ENCODE measurements around the gene PDCD2L. TPM values are rescaled to one million over a fixed set of nuclear protein-coding genes. Genes with fewer than 3 reads are reported as not detected.
"Not testable (repeated sequence)": the region's sequence is repeated elsewhere in the genome, so short reads cannot be mapped to it uniquely, and the experiment has no call there.

PDCD2L gene
- polyA plus RNA-seq, 2 donors = 6.9 to 10.9 TPM

- 37 to 39% methylated on average over 6 of the region's 6 CpGs for WGBS, 2 donors
- Histone ChIP-seq H3K36me3 (ENCODE audit: control insufficient read depth in 2 of 2, insufficient read depth in 2 of 2, low read length in 1 of 2) (peaks cover 0 to 9% of the 10 kb centered on the region in 2 donors), H3K4me1 (ENCODE audit: control insufficient read depth in 2 of 2, insufficient read depth in 2 of 2, low read length in 1 of 2) (peaks cover 0 to 2% of the 10 kb centered on the region in 2 donors), H3K27ac (ENCODE audit: low read depth in 2 of 2, low read length in 1 of 2) (no peak overlapping the region), H3K9me3 (ENCODE audit: control insufficient read depth in 2 of 2, insufficient read depth in 1 of 2, low read depth in 1 of 2, low read length in 1 of 2) (no peaks in the 10 kb centered on the region), H3K4me3 (ENCODE audit: low read depth in 1 of 2, low read length in 2 of 2) (peak overlapping the region in 1 of 2 donors; percentile 5), H3K27me3 (ENCODE audit: control insufficient read depth in 1 of 2, insufficient read depth in 2 of 2, low read length in 2 of 2) (no peaks in the 10 kb centered on the region)
Observed at GRCh38 chr19:34430738-34431625, 26.8 kb downstream of the PDCD2L start.

DNA sequence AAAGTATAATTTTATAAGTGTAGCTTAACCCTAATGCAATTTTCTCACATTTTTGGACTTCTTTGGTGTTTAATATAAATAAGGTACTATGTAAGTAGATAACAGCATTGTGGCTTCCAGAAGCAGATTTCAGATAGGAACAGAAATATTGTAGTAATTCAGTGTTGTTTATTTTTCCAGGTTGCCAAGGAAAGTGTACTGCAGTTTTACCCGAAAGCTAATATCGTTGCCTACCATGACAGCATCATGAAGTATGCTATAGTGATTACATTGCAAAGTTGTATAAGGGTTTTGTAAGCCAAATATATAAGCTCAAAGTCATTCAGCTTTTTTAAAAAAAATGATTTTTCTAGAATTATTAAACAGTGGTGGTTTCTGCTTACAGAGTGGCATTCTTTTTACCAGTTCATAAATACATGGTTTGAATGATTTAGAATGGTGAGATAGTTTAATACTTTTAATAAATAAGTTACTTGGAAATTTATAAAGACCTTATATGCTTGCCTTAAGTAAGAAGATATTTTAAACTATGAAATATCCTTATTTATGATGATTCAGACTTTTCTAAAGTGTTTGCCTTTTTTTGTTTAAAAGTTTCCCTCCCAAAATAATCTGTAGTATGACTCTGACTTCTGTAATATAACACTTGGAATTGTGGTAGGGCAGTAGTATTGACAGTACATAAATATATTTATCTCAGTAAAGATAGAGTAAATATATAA, 27.6 kb downstream of the PDCD2L start:
- no peak overlapping the region for H3K27ac ChIP-seq (ENCODE audit: low read depth in 2 of 2, low read length in 1 of 2)

GRCh38 chr19:34432797-34433196, 28.6 kb downstream of the PDCD2L start:
- 73 to 81% methylated on average over 5 of the region's 5 CpGs for WGBS, 2 donors
- H3K9me3 ChIP-seq (ENCODE audit: control insufficient read depth in 2 of 2, insufficient read depth in 1 of 2, low read depth in 1 of 2, low read length in 1 of 2) = no peaks in the 10 kb centered on the region
- H3K27ac ChIP-seq (ENCODE audit: low read depth in 2 of 2, low read length in 1 of 2) = no peak overlapping the region

More for the DNA sequence above, 27.6 kb downstream of the PDCD2L start:
- H3K4me3 ChIP-seq (ENCODE audit: low read depth in 1 of 2, low read length in 2 of 2) = no peak overlapping the region
- H3K9me3 ChIP-seq (ENCODE audit: control insufficient read depth in 2 of 2, insufficient read depth in 1 of 2, low read depth in 1 of 2, low read length in 1 of 2) = no peaks in the 10 kb centered on the region
- H3K4me1 ChIP-seq (ENCODE audit: control insufficient read depth in 2 of 2, insufficient read depth in 2 of 2, low read length in 1 of 2) = no peaks in the 10 kb centered on the region
- no peaks in the 10 kb centered on the region for H3K27me3 ChIP-seq (ENCODE audit: control insufficient read depth in 1 of 2, insufficient read depth in 2 of 2, low read length in 2 of 2)
- WGBS, 2 donors = 47 to 58% methylated on average over 2 of the region's 2 CpGs
- H3K36me3 ChIP-seq (ENCODE audit: control insufficient read depth in 2 of 2, insufficient read depth in 2 of 2, low read length in 1 of 2) = peaks cover 0 to 9% of the 10 kb centered on the region in 2 donors

DNA sequence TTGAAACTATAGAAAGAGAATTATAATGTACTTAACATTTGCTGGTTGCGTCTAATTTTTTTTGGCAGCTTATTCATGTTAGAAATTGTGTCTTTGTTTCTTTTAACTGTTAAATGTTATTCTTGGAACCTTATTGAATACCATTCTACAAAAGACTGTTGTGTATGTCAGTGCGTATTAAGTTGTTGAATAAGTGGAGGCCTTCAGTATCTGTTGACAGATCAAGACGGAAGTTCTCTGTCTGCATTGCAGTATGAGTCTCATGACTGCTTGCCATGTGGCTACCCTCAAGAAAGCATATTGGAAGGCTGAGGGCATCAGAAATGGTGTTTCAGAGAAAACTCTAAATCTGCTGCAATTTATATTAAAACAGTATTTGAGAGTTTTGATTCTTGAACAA, 32.5 kb downstream of the PDCD2L start:
- H3K27me3 ChIP-seq (ENCODE audit: control insufficient read depth in 1 of 2, insufficient read depth in 2 of 2, low read length in 2 of 2) = no peaks in the 10 kb centered on the region
- H3K9me3 ChIP-seq (ENCODE audit: control insufficient read depth in 2 of 2, insufficient read depth in 1 of 2, low read depth in 1 of 2, low read length in 1 of 2) = no peaks in the 10 kb centered on the region
- 84 to 88% methylated on average over 3 of the region's 3 CpGs for WGBS, 2 donors
- no peaks in the 10 kb centered on the region for H3K4me1 ChIP-seq (ENCODE audit: control insufficient read depth in 2 of 2, insufficient read depth in 2 of 2, low read length in 1 of 2)
- H3K36me3 ChIP-seq (ENCODE audit: control insufficient read depth in 2 of 2, insufficient read depth in 2 of 2, low read length in 1 of 2) = peaks cover 0 to 11% of the 10 kb centered on the region in 2 donors
- H3K4me3 ChIP-seq (ENCODE audit: low read depth in 1 of 2, low read length in 2 of 2) = no peak overlapping the region
- no peak overlapping the region for H3K27ac ChIP-seq (ENCODE audit: low read depth in 2 of 2, low read length in 1 of 2)

More at GRCh38 chr19:34432797-34433196, 28.6 kb downstream of the PDCD2L start:
- H3K4me3 ChIP-seq (ENCODE audit: low read depth in 1 of 2, low read length in 2 of 2) = no peak overlapping the region
- no peaks in the 10 kb centered on the region for H3K27me3 ChIP-seq (ENCODE audit: control insufficient read depth in 1 of 2, insufficient read depth in 2 of 2, low read length in 2 of 2)
- H3K4me1 ChIP-seq (ENCODE audit: control insufficient read depth in 2 of 2, insufficient read depth in 2 of 2, low read length in 1 of 2) = no peaks in the 10 kb centered on the region
- H3K36me3 ChIP-seq (ENCODE audit: control insufficient read depth in 2 of 2, insufficient read depth in 2 of 2, low read length in 1 of 2) = peaks cover 0 to 9% of the 10 kb centered on the region in 2 donors

DNA sequence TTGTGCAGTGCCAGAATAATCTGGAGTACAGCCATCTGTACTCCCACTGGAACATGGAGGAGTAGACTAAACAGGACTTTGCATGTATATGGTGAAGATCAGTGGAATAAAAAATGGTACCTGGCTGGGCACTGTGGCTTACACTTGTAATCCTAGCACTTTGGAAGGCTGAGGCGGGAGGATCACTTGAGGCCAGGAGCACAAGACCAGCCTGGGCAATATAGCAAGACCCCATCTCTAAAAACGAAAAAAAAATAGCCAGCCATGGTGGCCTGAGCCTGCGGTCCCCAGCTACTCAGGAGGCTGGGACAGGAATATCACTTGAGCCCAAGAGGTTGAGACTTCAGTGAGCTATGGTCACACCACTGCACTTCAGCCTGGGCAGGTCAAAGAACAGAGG, 44.0 kb downstream of the PDCD2L start:
- peaks cover 7 to 12% of the 10 kb centered on the region in 2 donors for H3K36me3 ChIP-seq (ENCODE audit: control insufficient read depth in 2 of 2, insufficient read depth in 2 of 2, low read length in 1 of 2)
- H3K27me3 ChIP-seq (ENCODE audit: control insufficient read depth in 1 of 2, insufficient read depth in 2 of 2, low read length in 2 of 2) = no peaks in the 10 kb centered on the region
- no peaks in the 10 kb centered on the region for H3K9me3 ChIP-seq (ENCODE audit: control insufficient read depth in 2 of 2, insufficient read depth in 1 of 2, low read depth in 1 of 2, low read length in 1 of 2)
- H3K4me3 ChIP-seq (ENCODE audit: low read depth in 1 of 2, low read length in 2 of 2) = no peak overlapping the region
- 98% methylated on average over 3 of the region's 3 CpGs for WGBS, 2 donors
- no peak overlapping the region for H3K27ac ChIP-seq (ENCODE audit: low read depth in 2 of 2, low read length in 1 of 2)
- H3K4me1 ChIP-seq (ENCODE audit: control insufficient read depth in 2 of 2, insufficient read depth in 2 of 2, low read length in 1 of 2) = no peaks in the 10 kb centered on the region

- Histone ChIP-seq H3K4me3 (ENCODE audit: low read depth in 1 of 2, low read length in 2 of 2) (no peak overlapping the region), H3K27me3 (ENCODE audit: control insufficient read depth in 1 of 2, insufficient read depth in 2 of 2, low read length in 2 of 2) (no peaks in the 10 kb centered on the region), H3K9me3 (ENCODE audit: control insufficient read depth in 2 of 2, insufficient read depth in 1 of 2, low read depth in 1 of 2, low read length in 1 of 2) (no peaks in the 10 kb centered on the region), H3K36me3 (ENCODE audit: control insufficient read depth in 2 of 2, insufficient read depth in 2 of 2, low read length in 1 of 2) (no peaks in the 10 kb centered on the region), H3K27ac (ENCODE audit: low read depth in 2 of 2, low read length in 1 of 2) (no peak overlapping the region), H3K4me1 (ENCODE audit: control insufficient read depth in 2 of 2, insufficient read depth in 2 of 2, low read length in 1 of 2) (no peaks in the 10 kb centered on the region)
Observed at GRCh38 chr19:34452723-34453122, 48.5 kb downstream of the PDCD2L start.

GRCh38 chr19:34454091-34454490, 49.9 kb downstream of the PDCD2L start:
- Histone ChIP-seq H3K27me3 (ENCODE audit: control insufficient read depth in 1 of 2, insufficient read depth in 2 of 2, low read length in 2 of 2) (no peaks in the 10 kb centered on the region), H3K27ac (ENCODE audit: low read depth in 2 of 2, low read length in 1 of 2) (no peak overlapping the region), H3K9me3 (ENCODE audit: control insufficient read depth in 2 of 2, insufficient read depth in 1 of 2, low read depth in 1 of 2, low read length in 1 of 2) (no peaks in the 10 kb centered on the region), H3K4me1 (ENCODE audit: control insufficient read depth in 2 of 2, insufficient read depth in 2 of 2, low read length in 1 of 2) (no peaks in the 10 kb centered on the region), H3K4me3 (ENCODE audit: low read depth in 1 of 2, low read length in 2 of 2) (no peak overlapping the region), H3K36me3 (ENCODE audit: control insufficient read depth in 2 of 2, insufficient read depth in 2 of 2, low read length in 1 of 2) (no peaks in the 10 kb centered on the region)
- WGBS, 2 donors = 88 to 90% methylated on average over 2 of the region's 2 CpGs

GRCh38 chr19:34454685-34455084, 50.5 kb downstream of the PDCD2L start:
- WGBS, 2 donors = 85 to 92% methylated on average over 3 of the region's 3 CpGs
- H3K27ac ChIP-seq (ENCODE audit: low read depth in 2 of 2, low read length in 1 of 2) = no peak overlapping the region
- no peaks in the 10 kb centered on the region for H3K27me3 ChIP-seq (ENCODE audit: control insufficient read depth in 1 of 2, insufficient read depth in 2 of 2, low read length in 2 of 2)
- no peak overlapping the region for H3K4me3 ChIP-seq (ENCODE audit: low read depth in 1 of 2, low read length in 2 of 2)
- H3K36me3 ChIP-seq (ENCODE audit: control insufficient read depth in 2 of 2, insufficient read depth in 2 of 2, low read length in 1 of 2) = no peaks in the 10 kb centered on the region
- no peaks in the 10 kb centered on the region for H3K9me3 ChIP-seq (ENCODE audit: control insufficient read depth in 2 of 2, insufficient read depth in 1 of 2, low read depth in 1 of 2, low read length in 1 of 2)
- no peaks in the 10 kb centered on the region for H3K4me1 ChIP-seq (ENCODE audit: control insufficient read depth in 2 of 2, insufficient read depth in 2 of 2, low read length in 1 of 2)

DNA sequence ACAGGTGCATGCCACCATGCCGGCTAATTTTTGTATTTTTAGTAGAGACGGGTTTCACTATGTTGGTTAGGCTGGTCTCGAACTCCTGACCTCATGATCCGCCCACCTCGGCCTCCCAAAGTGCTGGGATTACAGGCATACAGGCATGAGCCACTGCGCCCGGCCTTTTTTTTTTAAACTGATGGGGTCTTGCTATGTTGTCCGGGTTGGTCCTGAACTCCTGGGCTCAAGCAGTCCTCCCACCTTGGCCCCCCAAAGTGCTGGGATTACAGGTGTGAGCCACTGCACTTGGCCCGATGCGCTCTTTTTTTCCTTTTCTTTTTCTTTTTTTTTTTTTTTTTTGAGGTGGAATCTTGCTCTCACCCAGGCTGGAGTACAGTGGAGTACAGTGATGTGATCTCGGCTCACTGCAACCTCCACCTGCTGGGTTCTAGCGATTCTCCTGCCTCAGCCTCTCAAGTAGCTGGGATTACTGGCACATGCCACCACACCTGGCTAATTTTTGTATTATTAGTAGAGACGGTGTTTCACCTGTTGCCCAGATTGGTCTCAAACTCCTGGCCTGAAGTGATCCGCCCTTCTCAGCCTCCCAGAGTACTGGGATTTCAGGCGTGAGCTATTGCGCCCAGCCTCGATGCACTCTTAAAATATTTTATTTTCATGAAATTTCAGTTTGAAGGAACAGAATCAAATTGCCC, 51.7 kb downstream of the PDCD2L start:
- not testable (repeated sequence) for H3K36me3 ChIP-seq (ENCODE audit: control insufficient read depth in 2 of 2, insufficient read depth in 2 of 2, low read length in 1 of 2)

More for the DNA sequence above, 51.7 kb downstream of the PDCD2L start:
- H3K9me3 ChIP-seq (ENCODE audit: control insufficient read depth in 2 of 2, insufficient read depth in 1 of 2, low read depth in 1 of 2, low read length in 1 of 2); H3K4me1 ChIP-seq (ENCODE audit: control insufficient read depth in 2 of 2, insufficient read depth in 2 of 2, low read length in 1 of 2); H3K4me3 ChIP-seq (ENCODE audit: low read depth in 1 of 2, low read length in 2 of 2); H3K27ac ChIP-seq (ENCODE audit: low read depth in 2 of 2, low read length in 1 of 2); H3K27me3 ChIP-seq (ENCODE audit: control insufficient read depth in 1 of 2, insufficient read depth in 2 of 2, low read length in 2 of 2): not testable (repeated sequence)
- WGBS, 2 donors = 91 to 92% methylated on average over 17 of the region's 17 CpGs

Data from esophagus (tissue), 2 donors.